OCI-LY3 (cell line): ENCODE data around the gene NNAT.

Experiments
- H2AFZ ChIP-seq: fragments of 200-600, 300-600 bp; shearing (Covaris generic); 2 replicates; pipeline ENCODE4 v1.6.0; 2014; ENCODE audit warnings: antibody characterized with exemption, low read depth, low read length
- H3K27ac ChIP-seq: fragments of 200-600, 300-600 bp; sonication (generic); 2 replicates; pipeline ENCODE4 v1.5.1; 2014; ENCODE audit warnings: mild to moderate bottlenecking, low read length, moderate library complexity, mixed read lengths
- H3K27me3 ChIP-seq: fragments of 200-600, 300-600 bp; sonication (generic); 2 replicates; pipeline ENCODE4 v1.6.1; 2014; ENCODE audit warnings: low read depth, low read length, mixed read lengths
- H3K36me3 ChIP-seq: fragments of 200-600, 300-600 bp; sonication (generic); replicated peaks from 2 replicates; pipeline ENCODE3; 2014; ENCODE audit warnings: low read depth, low read length, mixed read lengths
- H3K4me1 ChIP-seq: fragments of 300-600, 200-600 bp; sonication (generic); 2 replicates; pipeline ENCODE4 v1.6.1; 2014; ENCODE audit warnings: low read length, mixed read lengths
- H3K4me2 ChIP-seq: fragments of 200-600, 300-600 bp; sonication (generic); 2 replicates; pipeline ENCODE4 v1.6.1; 2014; ENCODE audit warnings: low read length, mixed read lengths
- H3K4me3 ChIP-seq: fragments of 300-600, 200-600 bp; sonication (generic); 2 replicates; pipeline ENCODE4 v1.5.1; 2014; ENCODE audit warnings: antibody characterized with exemption, mild to moderate bottlenecking, low read length, moderate library complexity
- H3K79me2 ChIP-seq: fragments of 300-600, 200-600 bp; shearing (Covaris generic); 2 replicates; pipeline ENCODE4 v1.6.1; 2014; ENCODE audit warnings: mild to moderate bottlenecking, low read length, mixed read lengths
- H3K9ac ChIP-seq: fragments of 300-600, 200-600 bp; shearing (Covaris generic); 2 replicates; pipeline ENCODE4 v1.6.0; 2014; ENCODE audit warnings: mild to moderate bottlenecking, low read length, moderate library complexity
- H3K9me3 ChIP-seq: fragments of 200-600, 300-600 bp; shearing (Covaris generic); 2 replicates; pipeline ENCODE4 v1.6.1; 2014; ENCODE audit warnings: low read length, mixed read lengths; ENCODE audit not compliant: insufficient read depth
- H4K20me1 ChIP-seq: fragments of 200-600, 300-600 bp; sonication (generic); 2 replicates; pipeline ENCODE4 v1.6.1; 2016; ENCODE audit warnings: low read length, mixed read lengths; ENCODE audit not compliant: insufficient read depth
- CTCF ChIP-seq: fragments of 200-600, 300-600 bp; sonication (generic); IDR thresholded peaks from 2 replicates; pipeline ENCODE4 v1.5.1; 2014; ENCODE audit warnings: antibody characterized with exemption, low read length, low read depth
- EZH2phosphoT487 ChIP-seq: fragments of 200-600 bp; shearing (Covaris generic); IDR thresholded peaks from 2 replicates; pipeline ENCODE4 v1.6.1; 2018; ENCODE audit warnings: antibody characterized with exemption, mixed run types, low read depth

The NNAT gene

GRCh38 chr20:37526839-37527637 is 6.0 kb downstream of the NNAT start:
- H3K79me2 ChIP-seq: peaks cover 45% of the 10 kb centered on the region
- peak overlapping the region; percentile 86 for H3K4me2 ChIP-seq
- no peaks in the 10 kb centered on the region for H3K36me3 ChIP-seq
- peak overlapping the region; percentile 75 for H3K9ac ChIP-seq
- no peaks in the 10 kb centered on the region for H3K9me3 ChIP-seq
- no peak for TF ChIP-seq CTCF
- TF ChIP-seq EZH2phosphoT487: no peak
- peak overlapping the region; percentile 80 for H3K4me3 ChIP-seq
- no peaks in the 10 kb centered on the region for H3K27me3 ChIP-seq
- peak overlapping the region; percentile 66; the same call in 1 of the 2 replicates for H2AFZ ChIP-seq
- 0 out of 2 replicates have a peak overlapping the region, but pooled peaks have one; percentile 64 for H3K27ac ChIP-seq
- peaks cover 12% of the 10 kb centered on the region; the same call in 1 of the 2 replicates for H4K20me1 ChIP-seq
- H3K4me1 ChIP-seq: peaks cover 22% of the 10 kb centered on the region

- Histone ChIP-seq H3K4me2 (peak within 1 kb of the TSS; percentile 86), H3K9me3 (no peaks in the 10 kb centered on the region), H3K36me3 (no peaks in the 10 kb centered on the region), H3K9ac (peak within 1 kb of the TSS; percentile 75), H3K27me3 (no peaks in the 10 kb centered on the region), H2AFZ (peak within 1 kb of the TSS; percentile 66), H3K79me2 (peaks cover 42% of the 10 kb centered on the region), H3K4me1 (peaks cover 22% of the 10 kb centered on the region), H3K27ac (peak within 1 kb of the TSS; percentile 64), H4K20me1 (peaks cover 12% of the 10 kb centered on the region; the same call in 1 of the 2 replicates), H3K4me3 (peak within 1 kb of the TSS; percentile 80)
- TF ChIP-seq EZH2phosphoT487 (no peak), CTCF (no peak)
Measured at GRCh38 chr20:37527638-37528445, 6.8 kb downstream of the NNAT start, which contains the start of gene BLCAP. BLCAP (minus strand) TSS chr20:37527876; CDS start chr20:37519174, 8,702 bp downstream.

- Histone ChIP-seq H3K36me3 (no peaks in the 10 kb centered on the region), H3K4me1 (peaks cover 22% of the 10 kb centered on the region), H3K4me2 (peak overlapping the region; percentile 86), H3K27me3 (no peaks in the 10 kb centered on the region), H3K79me2 (peaks cover 36% of the 10 kb centered on the region), H4K20me1 (peaks cover 8% of the 10 kb centered on the region; the same call in 1 of the 2 replicates), H3K9ac (peak overlapping the region; percentile 75), H3K4me3 (peak overlapping the region; percentile 80), H3K27ac (peak overlapping the region; percentile 64), H3K9me3 (no peaks in the 10 kb centered on the region), H2AFZ (peak overlapping the region; percentile 66)
- TF ChIP-seq EZH2phosphoT487 (no peak), CTCF (no peak)
Measured at GRCh38 chr20:37528446-37529213, 7.6 kb downstream of the NNAT start.
